Activated CD8-positive, alpha-beta memory T cell treated with anti-CD3 and anti-CD28 coated beads for 1 hour (primary cell): ENCODE results near the gene ADTRP.
"Not testable (repeated sequence)": the region's sequence is repeated elsewhere in the genome, so short reads cannot be mapped to it uniquely, and the experiment has no call there.

Source experiments
- DNase-seq, 2 donors: peaks; one replicate each; pipeline ENCODE4 v3.0.0-alpha.2; 2020; ENCODE audit warnings: low read depth in 1 of 2; ENCODE audit errors: extremely low read depth in 1 of 2

The ADTRP gene

DNA sequence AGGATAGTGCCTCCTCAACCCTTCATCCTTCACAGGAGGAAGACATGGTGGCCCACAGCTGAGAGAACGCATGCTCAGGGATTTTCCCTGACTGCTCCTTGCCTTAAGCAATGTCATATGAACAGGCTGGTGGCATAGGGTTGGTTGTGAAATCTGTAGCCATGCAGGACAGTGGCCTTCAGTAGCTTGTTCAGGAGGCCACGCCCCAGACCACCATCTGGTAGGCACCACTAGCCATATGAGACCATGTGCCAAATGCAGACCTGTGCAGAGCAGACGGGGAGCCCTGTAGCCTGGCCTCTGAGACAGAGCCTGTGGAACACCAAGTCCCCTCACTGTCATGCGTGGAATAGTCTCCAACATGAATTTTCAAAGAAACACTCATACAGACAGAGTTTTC is 76.5 kb downstream of the ADTRP start:
- DNase-seq: no peak

DNA sequence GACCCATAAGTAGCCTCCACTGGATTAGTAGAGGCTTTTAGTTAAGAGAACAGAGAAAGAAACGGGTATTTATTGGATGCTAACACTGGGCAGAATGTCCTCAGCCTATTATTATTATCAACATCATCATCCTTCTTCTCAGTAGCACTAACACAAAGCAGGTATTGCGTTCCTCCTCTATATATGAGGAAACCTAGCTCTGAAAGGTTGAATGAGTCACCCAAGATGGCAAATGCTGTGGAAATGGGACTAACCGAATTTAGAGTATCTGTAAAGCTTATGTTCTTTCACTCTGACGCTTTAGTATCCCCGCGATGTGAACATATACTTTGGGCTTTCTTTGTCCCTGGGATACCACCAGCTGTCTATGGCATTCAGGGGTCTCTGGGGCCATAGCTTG is 77.0 kb downstream of the ADTRP start:
- no peak for DNase-seq

DNA sequence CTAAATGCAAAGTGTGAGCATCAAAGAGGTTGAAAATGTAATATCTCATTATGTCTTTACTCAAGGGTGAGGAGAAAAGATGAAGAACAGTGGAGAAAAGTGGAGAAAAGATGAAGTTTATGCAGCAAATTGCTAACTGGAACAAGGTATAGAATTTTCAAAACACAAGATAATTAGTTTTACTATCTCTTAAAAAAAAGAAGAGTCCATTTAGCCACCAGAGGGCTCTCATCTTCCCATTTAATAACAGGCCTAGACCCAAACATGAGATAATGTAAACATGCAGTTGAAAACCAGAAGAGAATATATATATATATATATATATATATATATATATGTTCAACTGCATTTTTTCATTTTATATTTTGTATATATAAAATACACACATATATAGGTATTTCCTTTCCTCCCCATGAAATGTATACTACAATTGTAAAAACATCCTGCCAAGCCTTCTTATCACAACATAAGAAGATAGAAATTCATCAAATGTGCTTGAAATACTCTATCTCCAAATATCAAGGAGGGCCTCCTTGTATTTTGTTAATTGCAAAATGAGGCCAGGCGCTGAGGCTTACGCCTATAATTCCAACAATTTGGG is 78.4 kb downstream of the ADTRP start:
- no peak for DNase-seq

DNA sequence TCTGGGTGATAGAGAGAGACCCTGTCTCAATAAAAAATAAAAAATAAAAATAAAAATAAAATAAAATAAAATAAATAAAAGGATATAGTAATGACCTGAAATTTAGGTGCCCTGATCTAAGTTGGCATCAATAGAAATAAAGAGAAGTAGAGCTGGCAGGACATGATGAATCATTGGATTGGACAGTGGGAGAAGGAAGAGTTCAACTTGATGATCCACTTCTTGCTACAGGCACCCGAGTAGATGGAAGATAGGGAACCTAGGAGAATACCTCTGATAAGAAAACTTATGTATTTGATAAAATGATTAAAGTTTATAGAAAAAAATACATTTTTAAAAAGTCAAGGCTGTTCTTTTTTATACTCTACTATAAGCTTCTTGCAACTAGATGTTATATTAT is 79.0 kb downstream of the ADTRP start:
- DNase-seq: no peak

DNA sequence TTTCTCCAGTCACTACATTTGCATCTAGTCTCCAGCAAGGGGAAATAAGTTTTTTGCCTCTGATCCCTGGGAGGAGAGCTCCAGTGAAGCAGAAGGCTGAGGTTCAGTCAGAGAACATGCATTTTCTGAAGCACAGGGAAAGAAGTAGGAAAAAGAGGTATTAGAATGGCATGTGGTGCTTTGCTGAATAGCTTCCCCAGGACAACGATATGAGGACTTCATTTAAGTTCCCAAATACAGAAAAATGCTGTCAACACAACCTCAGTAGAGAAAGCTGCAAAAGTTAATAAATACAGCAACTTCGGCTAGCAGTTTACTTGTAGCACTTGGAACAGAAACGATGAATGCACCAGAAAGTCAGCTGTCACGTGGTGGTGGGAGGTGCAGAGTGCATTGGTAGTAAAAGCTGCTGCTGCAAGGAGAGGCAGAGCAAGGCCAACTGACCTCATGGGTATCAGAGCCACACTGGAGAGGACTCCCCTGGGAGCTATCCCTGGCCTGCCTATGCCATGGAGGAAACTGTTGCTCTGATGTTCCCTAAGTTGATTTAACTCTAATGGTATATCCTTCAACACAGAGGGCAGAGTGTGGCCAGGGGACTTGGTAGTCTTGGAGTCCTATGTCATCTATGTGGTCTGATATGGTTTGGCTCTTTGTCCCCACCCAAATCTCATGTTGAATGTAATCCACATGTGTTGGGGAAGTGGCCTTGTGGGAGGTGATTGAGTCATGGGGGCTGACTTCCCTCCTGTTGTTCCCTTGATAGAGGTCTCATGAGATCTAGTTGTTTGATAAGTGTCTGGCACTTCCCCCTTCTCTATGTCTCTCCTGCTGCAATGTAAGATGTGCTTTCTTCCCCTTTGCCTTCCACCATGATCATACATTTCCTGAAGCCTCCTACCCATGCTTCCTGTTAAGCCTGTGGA is 85.9 kb downstream of the ADTRP start:
- no peak for DNase-seq

DNA sequence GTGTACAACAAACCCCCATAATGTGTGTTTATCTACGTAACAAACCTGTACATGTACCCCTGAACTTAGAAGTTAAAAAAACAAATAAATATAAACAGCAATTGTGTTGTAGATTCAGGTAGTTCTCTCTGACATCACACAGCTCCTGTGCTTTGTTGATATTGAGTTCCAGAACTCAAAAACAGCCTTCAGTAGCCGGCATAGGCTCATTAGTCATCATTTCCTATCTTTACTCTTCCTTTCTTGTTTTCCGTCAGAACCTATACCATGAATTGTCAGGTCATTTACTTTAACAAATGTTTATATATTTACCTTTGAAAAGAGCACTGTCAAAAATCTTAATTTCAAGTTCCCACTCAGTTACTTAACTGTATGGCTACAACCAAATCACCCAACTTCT is 88.8 kb downstream of the ADTRP start:
- DNase-seq: no peak

DNA sequence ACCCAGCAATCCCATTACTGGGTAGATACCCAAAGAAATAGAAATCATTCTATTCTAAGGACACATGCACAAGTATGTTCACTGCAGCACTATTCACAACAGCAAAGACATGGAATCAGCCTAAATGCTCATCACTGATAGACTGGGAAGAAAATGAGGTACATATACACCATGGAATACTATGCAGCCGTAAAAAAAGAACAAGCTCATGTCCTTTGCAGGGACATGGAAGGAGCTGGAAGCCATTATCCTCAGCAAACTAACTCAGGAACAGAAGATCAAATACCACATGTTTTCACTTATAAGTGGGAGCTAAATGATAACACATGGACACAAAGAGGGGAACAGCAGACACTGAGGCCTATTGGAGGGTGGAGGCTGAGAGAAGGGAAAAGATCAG is 89.2 kb downstream of the ADTRP start:
- DNase-seq: not testable (repeated sequence)

DNA sequence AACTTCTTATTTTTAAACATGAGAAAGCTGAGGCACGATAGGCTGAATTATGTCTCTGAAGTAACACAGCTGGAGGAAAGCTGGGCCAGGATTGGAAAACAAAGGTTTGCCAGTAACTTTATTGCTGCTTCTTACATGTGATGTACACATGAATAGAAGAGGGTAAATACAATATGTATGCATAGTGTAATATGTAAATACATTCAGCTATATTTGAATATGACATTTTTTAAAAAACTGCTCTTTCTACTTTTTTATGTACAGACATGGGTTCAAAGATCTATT is 90.2 kb downstream of the ADTRP start:
- DNase-seq: no peak

DNA sequence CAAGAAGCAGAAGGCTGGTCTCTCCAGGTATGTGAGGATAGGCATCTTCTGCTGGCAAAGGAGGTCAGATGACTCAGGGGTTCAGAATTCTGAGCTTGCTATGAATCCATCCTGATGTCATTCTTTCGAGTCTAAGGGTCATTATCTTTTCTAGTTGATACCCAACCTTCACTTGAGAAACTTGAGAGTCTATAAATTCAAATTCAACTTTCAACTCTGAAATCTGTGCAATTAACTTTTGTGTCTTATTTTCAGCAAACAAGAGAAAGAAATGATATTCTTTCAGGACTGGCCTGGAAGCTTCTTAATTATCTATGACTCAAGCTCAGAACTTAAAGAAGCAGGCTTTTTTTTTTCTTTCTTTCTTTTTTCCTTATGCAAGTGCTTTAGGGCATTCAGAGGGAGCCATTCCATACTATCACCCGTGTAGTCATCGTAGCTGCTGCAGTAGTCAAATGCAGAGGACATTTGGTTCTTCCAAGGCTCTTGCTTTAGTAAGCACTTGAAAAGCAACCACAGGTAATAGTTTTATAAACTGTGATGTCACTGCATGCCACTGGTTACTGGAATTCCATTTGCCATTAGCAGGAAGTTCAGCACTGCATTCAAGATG is 93.0 kb downstream of the ADTRP start:
- DNase-seq: no peak

DNA sequence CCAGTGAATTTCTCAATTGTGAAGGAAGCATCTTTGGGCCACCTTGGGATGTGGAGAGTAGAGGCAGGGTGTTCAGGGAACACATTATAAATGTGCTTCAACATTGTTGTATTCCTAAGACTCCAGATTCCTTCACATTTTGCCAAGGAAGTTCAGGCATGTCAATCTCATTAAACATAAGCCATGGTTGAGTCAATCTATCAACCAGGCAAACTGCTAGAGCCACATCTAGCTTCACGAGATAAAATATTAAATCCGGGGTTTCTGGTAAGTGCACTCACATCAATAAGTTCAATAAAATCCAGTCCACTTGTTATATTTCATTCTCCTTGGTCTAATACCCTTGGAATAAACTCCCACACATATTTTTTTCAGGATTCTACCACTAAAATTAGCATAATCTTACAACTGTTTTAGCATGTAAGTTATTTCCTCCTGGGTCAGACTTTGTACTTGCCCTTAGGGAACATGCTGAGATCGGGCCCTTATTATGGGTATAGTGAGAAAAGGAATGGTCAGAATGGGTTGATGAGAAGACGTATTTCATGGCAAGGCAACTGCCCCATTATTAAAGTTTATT is 93.6 kb downstream of the ADTRP start:
- DNase-seq: no peak

DNA sequence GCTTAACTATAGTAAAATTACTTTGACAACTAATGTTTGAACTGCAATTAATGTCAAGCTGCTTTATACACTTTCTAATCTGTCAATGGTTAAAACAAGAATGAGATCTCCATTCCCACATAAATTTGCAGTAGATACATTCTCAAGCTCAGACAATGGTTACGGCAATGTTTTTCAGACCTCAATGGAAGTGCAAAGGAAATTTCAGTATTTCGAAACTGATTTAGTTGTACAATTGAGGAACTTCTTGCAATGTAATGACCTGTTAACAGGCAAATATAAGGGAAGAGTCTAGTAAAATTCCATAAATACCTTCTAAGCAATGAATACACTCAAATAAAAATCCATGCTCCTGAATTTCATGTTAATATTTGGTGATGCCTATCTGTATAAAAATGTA is 94.7 kb downstream of the ADTRP start:
- DNase-seq: no peak

DNA sequence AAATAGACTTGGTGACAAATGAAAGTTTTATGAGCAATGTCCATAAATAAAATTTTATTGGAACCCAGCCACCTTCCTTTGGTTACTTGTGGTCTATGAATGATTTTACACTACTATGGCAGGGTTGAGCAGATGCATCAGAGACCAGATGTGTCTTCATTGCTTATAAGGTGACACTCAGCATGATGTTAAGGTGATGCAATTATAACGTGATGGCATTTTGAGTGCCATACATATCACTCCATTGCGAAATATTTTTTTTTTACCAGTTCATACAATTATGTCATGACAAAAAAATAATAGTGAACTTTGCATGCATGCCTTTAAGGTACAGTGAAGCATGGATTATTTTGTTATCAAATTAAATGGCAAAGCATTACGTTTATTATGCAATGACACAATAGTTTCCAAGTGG is 96.0 kb downstream of the ADTRP start:
- no peak for DNase-seq

DNA sequence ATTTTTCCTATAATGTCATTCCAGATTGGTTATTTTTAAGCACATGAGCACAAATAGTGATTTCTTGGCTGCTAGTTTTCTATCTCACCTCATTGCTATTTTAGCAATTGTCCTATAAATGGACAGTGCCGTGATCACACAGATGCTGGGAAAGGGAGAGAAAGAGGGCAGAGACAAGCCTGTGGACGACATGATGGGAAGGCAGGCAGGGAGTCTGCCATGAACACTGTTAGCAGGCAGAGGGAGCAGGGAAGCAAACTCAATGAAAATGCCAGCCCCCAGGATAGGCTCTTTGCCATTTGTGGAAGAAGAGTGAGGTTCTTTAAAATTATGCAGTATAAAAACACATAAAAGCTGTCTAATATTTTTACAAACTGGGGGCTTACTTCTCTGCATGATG is 96.8 kb downstream of the ADTRP start:
- no peak for DNase-seq

DNA sequence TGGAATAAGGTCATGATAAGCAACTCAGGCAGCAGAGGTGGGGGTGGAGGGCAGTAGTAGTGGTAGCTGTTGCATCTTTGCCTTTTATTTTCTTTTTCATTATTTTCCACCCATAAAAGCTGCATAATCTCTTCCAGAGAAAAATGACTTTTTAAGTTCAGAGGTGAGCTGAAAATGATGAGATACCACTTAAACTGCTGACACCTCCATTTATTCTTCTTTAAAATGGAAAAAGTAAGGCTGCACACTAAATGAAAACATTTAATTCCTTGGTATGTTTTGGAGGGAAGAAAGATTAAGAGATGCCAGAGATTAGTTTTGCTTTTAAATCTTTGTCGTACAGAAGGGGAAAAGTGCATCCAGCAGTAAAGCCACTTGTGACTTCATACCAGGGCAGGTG is 97.2 kb downstream of the ADTRP start:
- no peak for DNase-seq

DNA sequence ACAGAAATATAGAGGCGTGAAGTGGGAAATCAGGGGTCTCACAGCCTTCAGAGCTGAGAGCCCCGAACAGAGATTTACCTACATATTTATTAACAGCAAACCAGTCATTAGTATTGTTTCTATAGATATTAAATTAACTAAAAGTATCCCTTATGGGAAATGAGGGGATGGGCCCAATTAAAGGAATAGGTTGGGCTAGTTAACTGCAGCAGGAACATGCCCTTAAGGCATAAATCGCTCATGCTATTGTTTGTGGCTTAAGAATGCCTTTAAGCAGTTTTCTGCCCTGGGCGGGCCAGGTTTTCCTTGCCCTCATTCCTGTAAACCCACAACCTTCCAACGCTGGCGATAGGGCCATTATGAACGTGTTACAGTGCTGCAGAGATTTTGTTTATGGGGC is 98.1 kb downstream of the ADTRP start:
- DNase-seq: not testable (repeated sequence)

DNA sequence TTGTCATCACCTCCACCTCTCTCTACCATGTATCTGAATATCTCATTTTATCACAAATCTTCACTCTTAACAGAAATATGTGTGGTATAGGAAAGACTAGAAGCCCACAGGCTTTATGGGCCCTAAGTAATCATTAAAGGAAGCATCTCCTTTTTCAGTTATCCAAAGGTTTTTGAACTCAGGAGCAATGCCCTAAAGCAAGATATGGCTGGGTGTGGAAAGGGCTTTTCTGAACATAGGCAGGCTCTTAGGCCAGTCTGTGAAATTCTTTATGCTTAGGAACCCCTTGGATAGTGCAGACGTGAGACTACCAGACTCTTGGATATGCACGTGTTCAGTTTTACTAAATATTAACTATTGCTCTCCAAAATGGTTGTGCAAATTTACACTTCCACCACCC is 99.5 kb downstream of the ADTRP start:
- no peak for DNase-seq

DNA sequence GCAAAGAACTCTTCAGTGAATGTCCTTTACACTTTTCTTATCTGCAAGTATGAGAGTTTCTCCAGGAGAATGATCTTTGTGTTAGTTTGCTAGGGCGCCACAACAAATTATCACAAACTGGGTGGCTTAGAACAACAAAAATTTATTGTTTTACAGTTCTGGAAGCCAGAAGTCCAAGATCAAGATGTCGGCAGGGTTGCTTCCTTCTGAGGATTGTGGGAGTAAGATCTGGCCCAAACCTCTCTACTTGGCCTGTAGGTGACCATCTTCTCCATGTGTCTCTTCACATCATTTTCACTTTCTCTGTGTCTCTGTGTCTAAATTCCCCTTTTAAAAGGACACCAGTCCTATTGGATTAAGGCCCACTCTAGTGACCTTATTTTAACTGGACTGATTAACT is 103.0 kb downstream of the ADTRP start:
- DNase-seq: no peak

DNA sequence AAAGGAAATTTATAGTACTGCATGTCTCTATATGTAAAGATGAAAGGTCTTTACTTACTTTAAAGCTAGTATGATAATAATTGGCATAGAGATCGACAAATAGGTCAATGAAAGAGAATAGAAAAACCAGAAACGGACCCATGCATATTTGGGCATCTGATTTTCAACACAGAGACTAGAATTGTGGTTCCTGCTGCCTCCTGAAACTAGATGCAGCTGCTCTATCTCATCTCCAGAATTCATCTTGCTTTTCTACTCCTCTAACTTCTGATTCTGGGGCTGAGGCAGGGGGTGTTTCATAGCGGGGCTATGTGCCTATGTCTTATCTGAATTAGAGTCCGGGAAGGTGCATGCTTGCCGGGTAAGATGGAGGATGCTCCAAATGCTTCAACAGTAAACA is 105.9 kb downstream of the ADTRP start:
- DNase-seq: no peak

DNA sequence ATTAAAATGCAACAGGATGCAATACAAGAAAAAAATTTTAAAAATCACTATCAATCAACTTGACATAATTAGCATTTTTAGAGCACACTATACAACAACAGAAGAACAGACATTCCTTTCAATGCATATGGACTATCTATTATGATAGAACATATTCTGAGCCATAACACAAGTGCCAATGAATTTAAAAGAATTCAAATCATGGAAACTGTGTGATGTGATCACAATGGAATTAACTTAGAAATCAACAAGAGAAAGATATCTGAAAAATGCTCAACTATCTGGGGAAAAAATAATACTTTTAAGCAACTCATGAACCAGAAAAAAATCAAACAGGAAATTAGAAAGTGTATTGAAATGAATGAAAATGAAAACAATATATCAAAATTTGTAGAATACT is 106.3 kb downstream of the ADTRP start:
- no peak for DNase-seq

DNA sequence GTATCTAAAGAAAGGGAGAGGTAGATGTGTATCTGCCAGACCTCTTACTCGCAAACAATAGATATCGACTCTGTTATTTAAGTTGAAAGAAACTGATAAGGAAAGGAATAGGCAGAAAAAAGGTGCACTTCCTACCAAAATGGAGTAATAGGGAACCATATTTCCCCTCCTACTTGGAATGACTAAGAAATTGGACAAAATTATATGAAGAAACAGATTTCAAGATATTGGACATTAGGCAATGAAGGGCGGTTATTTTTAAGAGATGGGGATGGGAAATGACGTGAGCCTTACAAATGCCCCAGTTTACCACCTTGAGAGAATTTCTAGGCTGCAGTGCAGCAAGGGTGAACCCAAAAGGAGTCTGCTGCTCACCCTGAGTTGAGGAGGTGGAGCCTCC is 108.9 kb downstream of the ADTRP start:
- DNase-seq: no peak

DNA sequence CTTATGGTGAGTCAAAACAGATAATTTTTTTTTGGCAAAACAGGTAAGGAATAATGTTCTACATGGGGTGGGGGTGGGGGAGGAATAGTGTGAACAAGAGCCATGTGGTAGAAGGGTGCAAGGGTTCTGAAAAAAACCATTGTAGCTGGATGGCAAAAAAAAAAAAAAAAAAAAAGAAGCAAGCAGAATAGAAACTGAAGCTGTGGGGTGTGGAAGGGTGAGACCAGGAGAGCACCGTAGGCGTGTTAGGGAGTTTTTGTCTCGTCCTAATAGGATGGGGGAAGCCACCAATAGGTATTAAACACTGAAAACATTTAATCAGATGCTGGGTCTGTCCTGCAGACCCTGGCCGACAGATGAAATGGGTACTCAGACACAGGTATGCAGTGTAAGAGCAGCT is 110.1 kb downstream of the ADTRP start:
- no peak for DNase-seq

DNA sequence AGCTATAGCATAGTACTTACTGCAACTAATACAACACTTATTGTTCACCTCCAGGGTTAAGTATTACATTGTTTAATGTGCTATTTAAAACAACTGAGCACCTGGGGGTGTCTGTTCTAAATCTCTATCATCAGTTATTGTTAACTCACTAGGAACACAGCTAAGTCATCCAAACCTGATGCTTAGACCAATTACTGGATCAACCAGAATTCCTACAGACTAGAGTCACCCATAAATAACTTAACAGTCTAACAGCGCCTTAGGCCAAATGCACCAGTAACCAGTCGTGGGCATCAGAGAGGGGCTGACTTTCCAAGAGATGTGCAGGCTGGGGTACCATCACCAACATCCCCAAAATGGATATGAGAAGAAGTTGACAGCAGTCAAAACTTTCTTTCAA is 110.7 kb downstream of the ADTRP start:
- no peak for DNase-seq
